OCI-LY1 (cell line): ENCODE results near the gene DECR2.

Experiments used
- H2AFZ ChIP-seq: fragments of 200-600 bp; sonication (generic), shearing (Covaris generic); 2 replicates; pipeline ENCODE4 v1.6.0; 2014; ENCODE audit warnings: antibody characterized with exemption, mild to moderate bottlenecking, low read length
- H3F3A ChIP-seq: fragments of 200-600 bp; sonication (generic), shearing (Covaris generic); 2 replicates; pipeline ENCODE4 v1.6.0; 2014; ENCODE audit warnings: mild to moderate bottlenecking, antibody characterized with exemption, low read length, moderate library complexity; ENCODE audit not compliant: insufficient read depth
- H3K27ac ChIP-seq: fragments of 200-600 bp; sonication (generic); 2 replicates; pipeline ENCODE4 v1.5.1; 2014; ENCODE audit warnings: low read length, mixed run types, mild to moderate bottlenecking, low read depth; ENCODE audit not compliant: poor library complexity, severe bottlenecking
- H3K27me3 ChIP-seq: fragments of 200-600 bp; sonication (generic); 2 replicates; pipeline ENCODE4 v1.6.0; 2014; ENCODE audit warnings: antibody characterized with exemption, mild to moderate bottlenecking, low read length, moderate library complexity; ENCODE audit not compliant: insufficient read depth
- H3K36me3 ChIP-seq: fragments of 200-600 bp; sonication (generic); 2 replicates; pipeline ENCODE4 v1.6.1; 2014; ENCODE audit warnings: mild to moderate bottlenecking, antibody characterized with exemption, low read length, moderate library complexity, mixed read lengths; ENCODE audit not compliant: insufficient read depth
- H3K4me1 ChIP-seq: fragments of 200-600 bp; sonication (generic); 2 replicates; pipeline ENCODE4 v1.5.1; 2014; ENCODE audit warnings: mild to moderate bottlenecking, low read length, moderate library complexity; ENCODE audit not compliant: insufficient read depth, severe bottlenecking
- H3K4me2 ChIP-seq: fragments of 200-600 bp; sonication (generic), shearing (Covaris generic); 2 replicates; pipeline ENCODE4 v1.6.1; 2014; ENCODE audit warnings: low read length
- H3K4me3 ChIP-seq: fragments of 200-600 bp; sonication (generic); 2 replicates; pipeline ENCODE4 v1.5.1; 2014; ENCODE audit warnings: low read length, low read depth, mild to moderate bottlenecking, mixed read lengths; ENCODE audit not compliant: poor library complexity, severe bottlenecking
- H3K79me2 ChIP-seq: fragments of 200-600 bp; shearing (Covaris generic); 2 replicates; pipeline ENCODE4 v1.6.1; 2016; ENCODE audit warnings: mixed run types, low read length, mixed read lengths; ENCODE audit not compliant: insufficient read depth
- H3K9ac ChIP-seq: fragments of 200-600 bp; sonication (generic), shearing (Covaris generic); 2 replicates; pipeline ENCODE4 v1.6.1; 2014; ENCODE audit warnings: mild to moderate bottlenecking, low read length, mixed read lengths
- H3K9me2 ChIP-seq: fragments of 200-600 bp; sonication (generic), shearing (Covaris generic); 2 replicates; pipeline ENCODE4 v1.6.1; 2014; ENCODE audit warnings: low read depth, mild to moderate bottlenecking, low read length, mixed read lengths
- H3K9me3 ChIP-seq: fragments of 200-600 bp; shearing (Covaris generic); 2 replicates; pipeline ENCODE4 v1.6.1; 2014; ENCODE audit warnings: low read length, mixed read lengths
- H4K20me1 ChIP-seq: fragments of 200-600 bp; sonication (generic), shearing (Covaris generic); 2 replicates; pipeline ENCODE4 v1.6.0; 2016; ENCODE audit warnings: mild to moderate bottlenecking, low read length; ENCODE audit not compliant: insufficient read depth
- EZH2 ChIP-seq: fragments of 200-600 bp; sonication (generic), shearing (Covaris generic); IDR thresholded peaks from 2 replicates; pipeline ENCODE4 v1.8.0; 2017; ENCODE audit warnings: borderline replicate concordance, mixed run types, mild to moderate bottlenecking, antibody characterized with exemption, low read length, moderate library complexity, mixed read lengths
- TF ChIP-seq, protein P1 (sequence below): fragments of 200-600 bp; sonication (generic), shearing (Covaris generic); IDR thresholded peaks from 2 replicates; pipeline ENCODE4 v1.5.1; 2017; ENCODE audit warnings: mild to moderate bottlenecking, antibody characterized with exemption, low read length, moderate library complexity, mixed read lengths

The DECR2 gene

DNA sequence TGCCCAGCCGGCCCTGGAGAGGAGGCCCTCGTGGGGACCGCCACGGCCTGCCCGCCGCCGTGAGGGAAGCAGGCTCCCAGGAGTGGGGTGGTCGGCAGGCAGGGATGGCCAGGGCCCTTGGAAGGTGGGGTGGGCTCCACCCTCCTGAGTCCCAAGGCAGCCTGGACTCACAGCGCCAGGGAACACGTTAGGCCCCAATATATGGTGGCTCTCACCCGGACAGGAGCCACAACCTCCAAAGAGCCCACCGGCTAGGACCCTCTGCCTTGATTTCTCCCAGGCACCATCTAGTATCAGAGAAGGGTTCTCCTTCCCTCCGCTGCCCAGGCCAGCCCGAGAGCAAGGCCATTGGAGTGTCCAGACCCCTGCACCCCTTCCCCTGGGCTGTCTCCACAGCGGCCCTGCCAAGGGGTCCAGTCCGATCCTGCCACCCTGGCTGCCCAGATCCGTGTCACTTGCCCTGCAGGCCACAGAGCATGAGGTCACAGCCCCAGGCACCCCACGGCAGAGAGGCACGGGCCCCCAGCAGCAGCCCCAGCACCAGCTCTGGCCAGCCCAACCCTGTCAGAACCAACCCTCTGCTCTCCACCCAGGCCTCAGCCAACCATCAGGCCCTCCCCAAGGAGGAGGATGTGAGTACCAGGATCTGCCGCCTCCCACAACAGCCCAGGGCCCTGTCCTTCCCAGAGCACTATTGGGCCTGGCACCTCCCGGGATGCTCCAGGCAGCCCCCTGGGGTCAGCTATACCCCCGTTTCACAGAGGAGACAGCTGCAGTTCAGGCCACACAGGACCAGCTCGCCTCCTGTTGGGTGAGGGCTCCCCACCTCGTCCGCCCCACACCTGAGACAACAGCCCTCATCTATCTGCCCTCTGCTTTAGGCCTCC is 48.0 kb upstream of the DECR2 start:
- H3K4me3 ChIP-seq, result peak overlapping the region; percentile 55
- peaks cover 9% of the 10 kb centered on the region; the same call in 1 of the 2 replicates for H3K36me3 ChIP-seq
- H3K27ac ChIP-seq, result no peak overlapping the region
- H3K9ac ChIP-seq, result peak overlapping the region; percentile 29; the same call in 1 of the 2 replicates
- TF ChIP-seq, protein P1, sequence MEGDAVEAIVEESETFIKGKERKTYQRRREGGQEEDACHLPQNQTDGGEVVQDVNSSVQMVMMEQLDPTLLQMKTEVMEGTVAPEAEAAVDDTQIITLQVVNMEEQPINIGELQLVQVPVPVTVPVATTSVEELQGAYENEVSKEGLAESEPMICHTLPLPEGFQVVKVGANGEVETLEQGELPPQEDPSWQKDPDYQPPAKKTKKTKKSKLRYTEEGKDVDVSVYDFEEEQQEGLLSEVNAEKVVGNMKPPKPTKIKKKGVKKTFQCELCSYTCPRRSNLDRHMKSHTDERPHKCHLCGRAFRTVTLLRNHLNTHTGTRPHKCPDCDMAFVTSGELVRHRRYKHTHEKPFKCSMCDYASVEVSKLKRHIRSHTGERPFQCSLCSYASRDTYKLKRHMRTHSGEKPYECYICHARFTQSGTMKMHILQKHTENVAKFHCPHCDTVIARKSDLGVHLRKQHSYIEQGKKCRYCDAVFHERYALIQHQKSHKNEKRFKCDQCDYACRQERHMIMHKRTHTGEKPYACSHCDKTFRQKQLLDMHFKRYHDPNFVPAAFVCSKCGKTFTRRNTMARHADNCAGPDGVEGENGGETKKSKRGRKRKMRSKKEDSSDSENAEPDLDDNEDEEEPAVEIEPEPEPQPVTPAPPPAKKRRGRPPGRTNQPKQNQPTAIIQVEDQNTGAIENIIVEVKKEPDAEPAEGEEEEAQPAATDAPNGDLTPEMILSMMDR, result no peak
- no peak for TF ChIP-seq EZH2
- H3F3A ChIP-seq, result no peaks in the 10 kb centered on the region
- H3K27me3 ChIP-seq, result no peaks in the 10 kb centered on the region
- peaks cover 32% of the 10 kb centered on the region for H3K4me1 ChIP-seq
- H3K79me2 ChIP-seq, result 0 out of 2 replicates have a peak, but pooled peaks cover 5% of the 10 kb centered on the region
- no peaks in the 10 kb centered on the region for H3K9me2 ChIP-seq
- H3K9me3 ChIP-seq, result no peaks in the 10 kb centered on the region
- H4K20me1 ChIP-seq, result no peaks in the 10 kb centered on the region
- H3K4me2 ChIP-seq, result peak overlapping the region; percentile 59
- no peak overlapping the region for H2AFZ ChIP-seq

DNA sequence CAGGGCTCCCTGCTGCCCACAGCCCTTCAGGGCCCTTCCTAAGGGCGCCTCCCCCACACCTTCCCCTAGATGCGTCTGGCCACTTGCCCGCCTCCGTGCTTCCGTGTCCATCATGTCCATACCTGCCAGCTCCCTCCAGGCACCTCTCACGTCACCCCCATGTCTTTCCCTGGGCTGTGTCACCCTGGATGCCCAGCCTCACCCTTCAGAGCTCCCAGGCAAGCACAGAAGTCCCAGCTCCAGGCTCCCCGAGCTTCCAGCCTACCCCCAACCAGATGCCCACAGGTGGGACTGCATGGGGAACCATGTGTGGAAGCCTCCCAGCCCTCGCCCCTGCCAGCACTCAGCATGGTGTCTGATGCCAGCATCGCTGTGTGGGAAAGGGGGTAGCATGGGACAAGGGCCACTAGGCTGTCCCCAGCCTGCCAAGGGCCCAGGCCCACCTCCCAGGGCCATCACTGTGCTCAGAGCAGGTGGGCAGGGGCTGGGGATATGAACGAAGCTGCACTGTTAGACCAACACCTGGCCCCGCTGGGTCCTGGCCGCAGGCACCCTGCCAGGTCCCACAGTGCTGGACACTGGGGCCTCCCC is 47.3 kb upstream of the DECR2 start:
- Histone ChIP-seq H3K27ac (no peak overlapping the region), H2AFZ (no peak overlapping the region), H3K9me3 (no peaks in the 10 kb centered on the region), H3K36me3 (peaks cover 9% of the 10 kb centered on the region; the same call in 1 of the 2 replicates), H3K27me3 (no peaks in the 10 kb centered on the region), H3K9me2 (no peaks in the 10 kb centered on the region), H3K4me3 (no peak overlapping the region), H4K20me1 (no peaks in the 10 kb centered on the region), H3K4me1 (peaks cover 27% of the 10 kb centered on the region), H3K79me2 (0 out of 2 replicates have a peak, but pooled peaks cover 5% of the 10 kb centered on the region), H3F3A (no peaks in the 10 kb centered on the region), H3K4me2 (no peak overlapping the region), H3K9ac (no peak overlapping the region)
- TF ChIP-seq EZH2, result no peak
- TF ChIP-seq, protein P1, result no peak

DNA sequence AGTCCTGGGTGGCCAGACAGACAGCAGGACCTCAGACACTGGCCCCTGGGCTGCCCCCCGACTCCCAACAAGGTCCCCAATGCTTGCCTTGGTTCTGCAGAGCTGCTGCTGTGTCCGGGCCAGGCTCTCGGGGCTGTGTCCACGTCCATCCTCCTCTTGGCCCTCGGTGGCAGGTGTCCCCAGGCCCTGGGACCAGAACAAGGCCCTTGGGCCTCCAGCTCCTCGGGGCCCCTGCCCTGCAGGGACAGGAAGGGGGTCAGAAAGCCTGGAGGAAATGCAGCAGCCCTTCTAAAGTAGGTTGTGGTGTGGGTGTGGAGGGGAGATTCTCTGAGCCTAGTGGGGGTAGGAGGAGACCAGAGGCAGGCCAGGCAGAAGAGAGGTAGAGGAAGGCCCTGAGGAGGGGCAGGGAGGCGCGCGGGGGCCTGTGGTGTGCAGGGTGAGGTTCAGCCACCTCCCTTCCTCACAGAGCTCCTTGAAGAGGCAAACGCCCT is 46.7 kb upstream of the DECR2 start:
- no peaks in the 10 kb centered on the region for H3K27me3 ChIP-seq
- H2AFZ ChIP-seq, result no peak overlapping the region
- H3K4me3 ChIP-seq, result no peak overlapping the region
- H3K27ac ChIP-seq, result no peak overlapping the region
- H3K9me2 ChIP-seq, result no peaks in the 10 kb centered on the region
- no peak for TF ChIP-seq EZH2
- TF ChIP-seq, protein P1, result no peak
- H3K9ac ChIP-seq, result no peak overlapping the region
- H3K79me2 ChIP-seq, result 0 out of 2 replicates have a peak, but pooled peaks cover 5% of the 10 kb centered on the region
- no peaks in the 10 kb centered on the region for H3K9me3 ChIP-seq
- H4K20me1 ChIP-seq, result no peaks in the 10 kb centered on the region
- peaks cover 8% of the 10 kb centered on the region; the same call in 1 of the 2 replicates for H3K36me3 ChIP-seq
- H3F3A ChIP-seq, result no peaks in the 10 kb centered on the region
- H3K4me2 ChIP-seq, result no peak overlapping the region
- peaks cover 21% of the 10 kb centered on the region for H3K4me1 ChIP-seq
